ENCODE results near the gene BIRC6.
"Not testable (repeated sequence)": the region's sequence is repeated elsewhere in the genome, so short reads cannot be mapped to it uniquely, and the experiment has no call there.

BIRC6 gene

GRCh38 chr2:32453242-32454062 is 96.6 kb downstream of the BIRC6 start:
- no peak for DNase-seq

DNA sequence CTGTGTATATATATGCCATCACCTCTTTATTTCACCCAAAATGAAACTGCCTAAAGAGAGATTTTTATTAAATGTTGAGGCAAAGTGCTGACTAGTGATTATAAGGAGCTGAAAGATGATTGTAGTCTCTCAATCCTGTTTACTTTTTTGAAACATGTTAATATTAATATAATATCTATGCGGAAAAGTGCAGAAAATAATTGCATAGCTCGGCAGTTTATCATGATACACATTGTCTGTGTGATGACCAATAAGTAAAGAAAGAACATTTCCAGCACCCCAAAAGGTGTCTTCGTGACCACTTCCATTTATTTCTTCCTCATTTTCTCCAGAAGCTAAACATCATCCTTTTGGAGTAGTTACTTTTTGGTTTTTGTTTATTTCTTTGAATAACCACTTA is 99.0 kb downstream of the BIRC6 start:
- no peak for DNase-seq

DNA sequence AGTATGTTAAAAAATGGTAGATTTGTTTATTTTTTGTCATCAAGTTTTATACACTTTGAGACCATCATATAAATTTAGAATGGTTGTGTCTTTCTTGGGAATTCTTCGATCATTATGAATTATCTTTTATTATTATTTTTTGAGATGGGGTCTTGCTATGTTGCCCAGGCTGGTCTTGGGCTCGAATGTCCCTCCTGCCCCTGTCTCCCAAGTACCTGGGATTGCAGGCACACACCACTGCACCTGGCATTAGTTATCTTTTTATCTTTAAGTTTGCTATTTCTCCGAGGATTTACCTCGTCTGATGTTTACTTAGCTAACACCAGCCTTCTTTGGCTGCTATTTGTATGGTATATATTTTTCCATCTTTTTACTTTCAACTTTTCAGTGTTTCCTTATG is 100.0 kb downstream of the BIRC6 start:
- DNase-seq: no peak

GRCh38 chr2:32457814-32458213 is 101.0 kb downstream of the BIRC6 start:
- no peak for DNase-seq

GRCh38 chr2:32460861-32461260 is 104.0 kb downstream of the BIRC6 start:
- not testable (repeated sequence) for DNase-seq

GRCh38 chr2:32463110-32463509 is 106.3 kb downstream of the BIRC6 start:
- DNase-seq: no peak

- DNase-seq: no peak
Measured at GRCh38 chr2:32464431-32464830, 107.6 kb downstream of the BIRC6 start.

DNA sequence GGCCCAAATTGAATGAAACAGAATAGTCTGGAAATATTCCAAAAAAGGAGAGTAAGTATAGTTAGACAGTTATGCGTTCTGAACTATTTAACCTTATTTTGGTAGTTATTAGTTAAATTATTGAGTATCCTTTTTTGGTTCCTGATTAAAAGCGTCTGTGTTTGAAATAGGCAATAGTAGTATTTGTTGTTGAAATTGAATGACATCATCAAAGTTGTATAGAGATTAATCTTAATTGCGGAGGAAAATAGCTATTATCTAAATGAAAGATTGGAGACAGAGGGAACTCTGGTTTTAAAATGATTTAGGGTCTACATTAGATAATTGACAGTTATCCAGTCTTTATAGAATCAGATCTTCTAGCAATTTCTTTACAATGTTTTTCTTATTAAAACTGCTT is 115.8 kb downstream of the BIRC6 start:
- no peak for DNase-seq

GRCh38 chr2:32474381-32474780 is 117.6 kb downstream of the BIRC6 start:
- no peak for DNase-seq

GRCh38 chr2:32478889-32479620 is 122.2 kb downstream of the BIRC6 start:
- DNase-seq: no peak

GRCh38 chr2:32479993-32480392 is 123.2 kb downstream of the BIRC6 start:
- no peak for DNase-seq

DNA sequence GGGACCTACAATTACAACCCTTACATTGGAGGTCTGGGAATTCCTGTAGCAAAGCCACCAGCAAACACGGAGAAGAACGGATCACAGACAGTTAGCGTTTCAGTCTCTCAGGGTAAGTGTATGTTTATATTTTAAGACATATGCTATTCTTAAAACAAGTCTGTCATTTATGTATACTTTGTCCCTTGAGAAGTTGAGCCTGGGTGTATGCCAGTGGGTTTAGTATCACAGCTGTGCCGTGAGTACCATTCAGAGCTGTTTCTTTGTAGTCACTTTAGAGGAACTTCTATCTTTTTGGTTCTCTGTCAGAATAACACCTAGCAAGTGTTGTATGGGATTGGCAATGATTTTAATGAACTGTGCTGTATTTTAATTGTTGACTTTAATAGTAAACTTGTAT is 125.6 kb downstream of the BIRC6 start:
- no peak for DNase-seq

- no peak for DNase-seq
Measured at GRCh38 chr2:32484937-32485336, 128.1 kb downstream of the BIRC6 start.

DNA sequence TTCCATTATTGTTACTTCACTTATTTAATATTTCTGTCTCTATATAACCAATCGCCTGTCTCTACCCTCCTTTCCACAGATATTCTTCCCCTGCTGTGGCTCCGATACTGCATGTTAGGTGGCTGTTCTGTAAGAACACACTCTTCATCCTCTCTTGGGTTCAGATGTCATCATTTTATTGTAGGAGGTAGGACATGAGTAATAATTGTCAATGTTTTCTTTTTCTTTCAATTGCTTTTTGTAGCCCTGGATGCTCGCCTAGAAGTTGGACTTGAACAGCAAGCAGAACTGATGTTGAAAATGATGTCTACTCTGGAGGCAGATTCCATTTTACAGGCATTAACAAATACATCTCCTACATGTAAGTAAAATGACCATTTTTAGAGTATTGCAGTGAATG is 128.6 kb downstream of the BIRC6 start:
- no peak for DNase-seq

DNA sequence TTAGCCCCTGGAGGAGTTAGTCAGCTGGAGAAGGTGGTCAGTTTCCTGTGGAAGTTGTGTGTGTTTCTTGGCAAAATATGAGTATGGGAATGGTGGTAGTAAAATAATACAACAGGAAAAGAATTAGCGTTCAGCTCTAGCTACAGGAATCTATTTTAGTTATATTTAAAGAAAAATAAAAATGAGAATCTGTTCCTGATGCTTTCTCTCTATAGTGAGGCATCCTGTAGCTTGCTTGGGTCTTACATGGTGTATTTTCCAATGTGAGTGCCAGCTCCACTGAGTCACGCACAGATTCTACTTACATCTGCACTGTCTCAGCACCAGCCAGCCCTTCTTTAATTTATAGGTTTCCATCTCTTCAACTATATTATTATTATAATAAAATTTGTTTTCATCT is 132.2 kb downstream of the BIRC6 start:
- no peak for DNase-seq

DNA sequence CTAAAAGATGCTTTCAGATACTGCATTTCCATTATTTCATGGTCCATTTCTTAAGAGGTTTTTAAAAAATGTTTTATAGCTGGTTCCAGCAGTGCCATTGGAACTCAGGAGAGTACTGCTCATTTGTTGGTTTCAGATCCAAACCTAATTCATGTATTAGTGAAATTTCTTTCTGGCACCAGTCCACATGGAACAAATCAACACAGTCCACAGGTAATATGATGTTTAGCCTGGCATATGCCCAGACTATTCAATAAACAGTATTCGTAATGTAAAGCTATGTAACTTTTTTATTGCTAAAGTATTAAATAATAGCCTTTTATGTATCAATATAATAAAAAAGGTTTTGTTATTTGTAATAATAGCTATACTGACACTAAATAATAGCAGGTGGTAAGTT is 134.5 kb downstream of the BIRC6 start:
- no peak for DNase-seq

GRCh38 chr2:32495139-32495538 is 138.3 kb downstream of the BIRC6 start:
- no peak for DNase-seq

GRCh38 chr2:32496662-32497061 is 139.8 kb downstream of the BIRC6 start:
- DNase-seq: no peak

- DNase-seq: no peak
Measured at GRCh38 chr2:32498306-32498705, 141.5 kb downstream of the BIRC6 start.

GRCh38 chr2:32502941-32503340 is 146.1 kb downstream of the BIRC6 start:
- no peak for DNase-seq

GRCh38 chr2:32504877-32505478 is 148.2 kb downstream of the BIRC6 start:
- DNase-seq: no peak

GRCh38 chr2:32506446-32506845 is 149.6 kb downstream of the BIRC6 start:
- no peak for DNase-seq

DNA sequence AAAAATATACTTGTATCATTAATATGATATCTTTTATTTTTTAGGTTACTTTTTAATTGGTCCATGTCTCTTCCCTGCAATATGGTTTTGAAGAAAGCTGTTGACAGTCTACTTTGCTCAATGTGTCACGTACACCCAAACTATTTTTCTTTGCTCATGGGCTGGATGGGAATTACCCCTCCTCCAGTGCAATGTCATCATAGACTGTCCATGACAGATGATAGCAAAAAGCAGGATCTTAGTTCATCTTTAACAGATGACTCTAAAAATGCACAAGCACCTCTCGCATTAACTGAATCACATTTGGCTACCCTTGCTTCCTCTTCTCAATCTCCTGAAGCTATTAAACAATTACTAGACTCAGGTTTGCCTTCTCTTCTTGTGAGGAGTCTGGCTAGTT is 158.1 kb downstream of the BIRC6 start:
- DNase-seq: no peak

DNA sequence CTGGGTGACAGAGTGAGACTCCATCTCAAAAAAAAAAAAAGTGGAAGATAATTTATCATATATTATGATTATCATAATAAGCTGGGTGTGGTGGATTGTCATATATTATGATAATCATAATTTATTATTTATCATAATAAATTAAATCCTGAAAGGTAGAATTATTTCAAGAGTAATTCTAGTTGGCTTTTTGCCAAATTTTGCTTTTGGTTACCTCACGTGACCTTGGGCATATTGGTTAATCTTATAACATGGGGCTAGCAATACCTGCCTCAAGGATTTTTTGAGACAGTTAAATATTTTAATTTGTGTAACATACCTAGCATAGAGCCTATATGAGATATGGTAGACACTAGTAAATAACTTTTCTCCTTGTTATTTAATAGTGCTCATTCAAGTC is 159.7 kb downstream of the BIRC6 start:
- no peak for DNase-seq
